GM12878 (cell line): Measurements from ENCODE around the gene CKS2. TPM values are rescaled to one million over a fixed set of nuclear protein-coding genes. Genes with fewer than 3 reads are reported as not detected.

ENCODE experiments used
- ATAC-seq: fragments of 200-7000 bp; cut with Tn5 transposase; 3 replicates; pipeline ENCODE4 v1.9.1; 2020; ENCODE audit warnings: mild to moderate bottlenecking, moderate library complexity
- BruUV-seq: library from RNA; stranded (reverse); fragments of 400-500 nt; replicated peaks from 2 replicates; lab custom pipeline; 2021; lab: Mats Ljungman, UMichigan
- CTCF ChIA-PET: fragments of 300-600 bp; sonication (Branson Sonifier 250); formaldehyde crosslinking; extraction: SDS; loops from one replicate; lab custom pipeline; 2021; ENCODE audit warnings: inconsistent platforms; lab: Yijun Ruan, JAX
- POLR2A ChIA-PET: fragments of 350-600 bp; formaldehyde crosslinking; extraction: SDS; loops from one replicate; lab custom pipeline; 2021; ENCODE audit warnings: inconsistent platforms; lab: Charles Lee
- RAD21 ChIA-PET: fragments of 300-600 bp; sonication (Branson Sonifier 250); formaldehyde crosslinking; loops from one replicate; lab custom pipeline; 2023; ENCODE audit warnings: antibody characterized with exemption; ENCODE audit not compliant: unreplicated experiment; lab: Charles Lee
- SMC1A ChIA-PET: fragments of 300-600 bp; sonication (Branson Sonifier 250); formaldehyde crosslinking; loops from one replicate; lab custom pipeline; 2023; ENCODE audit not compliant: unreplicated experiment, uncharacterized antibody; lab: Charles Lee
- DNase-seq: peaks from one replicate; pipeline ENCODE4 v3.0.0-alpha.2; 2011; ENCODE audit warnings: low read depth, low spot score
- FAIRE-seq: peaks from 3 replicates; lab custom pipeline; 2011; peaks lifted over from hg19 to GRCh38; lab: Jason Lieb, UNC
- H2AFZ ChIP-seq: 2 replicates; pipeline ENCODE4 v1.6.0; 2011; ENCODE audit warnings: low read depth, low read length, control low read depth; ENCODE audit not compliant: control insufficient read depth
- H3K27ac ChIP-seq: 2 replicates; pipeline ENCODE4 v1.5.1; 2011; ENCODE audit warnings: control low read depth; ENCODE audit not compliant: control insufficient read depth, insufficient read depth
- H3K27me3 ChIP-seq, 2 experiments: replicated peaks in 1 of 2; 2 replicates each; pipeline versions ENCODE4 v1.6.0 to v1.6.1; 2011; ENCODE audit warnings: low read length in 1 of 2; ENCODE audit not compliant: control insufficient read depth in 2 of 2, insufficient read depth in 2 of 2
- H3K36me3 ChIP-seq, 2 experiments: 2 replicates each; pipeline ENCODE4 v1.5.1; 2011; ENCODE audit warnings: low read length in 1 of 2; ENCODE audit not compliant: control insufficient read depth in 2 of 2, insufficient read depth in 2 of 2
- H3K4me1 ChIP-seq: 2 replicates; pipeline ENCODE4 v1.6.1; 2011; ENCODE audit warnings: mild to moderate bottlenecking, low read length, moderate library complexity, mixed read lengths; ENCODE audit not compliant: control insufficient read depth, insufficient read depth
- H3K4me2 ChIP-seq: 2 replicates; pipeline ENCODE4 v1.6.0; 2011; ENCODE audit warnings: control low read depth; ENCODE audit not compliant: control insufficient read depth, insufficient read depth
- H3K4me3 ChIP-seq: fragments of 200-600 bp; sonication (generic); 2 replicates; pipeline ENCODE4 v1.5.1; 2016
- H3K79me2 ChIP-seq: 2 replicates; pipeline ENCODE4 v1.6.0; 2011; ENCODE audit warnings: low read length; ENCODE audit not compliant: control insufficient read depth, insufficient read depth
- H3K9ac ChIP-seq: 2 replicates; pipeline ENCODE4 v1.8.0; 2011; ENCODE audit warnings: low read length, control low read depth, mixed read lengths; ENCODE audit not compliant: control insufficient read depth, insufficient read depth
- H3K9me3 ChIP-seq: replicated peaks from 3 replicates; pipeline ENCODE4 v1.5.1; 2011; ENCODE audit warnings: mild to moderate bottlenecking, low read length; ENCODE audit not compliant: control insufficient read depth, insufficient read depth
- H4K20me1 ChIP-seq: 2 replicates; pipeline ENCODE4 v1.6.0; 2011; ENCODE audit not compliant: control insufficient read depth, insufficient read depth
- CEBPB ChIP-seq, 2 experiments: fragments of 150-350 bp in 1 of 2; IDR thresholded peaks; 2 replicates each; pipeline ENCODE4 v1.6.1; 2012 to 2014; ENCODE audit warnings: low read depth in 2 of 2, low read length in 2 of 2, borderline replicate concordance in 1 of 2, inconsistent platforms in 1 of 2
- FOS ChIP-seq: IDR thresholded peaks from 3 replicates; pipeline ENCODE4 v1.6.1; 2011; ENCODE audit warnings: borderline replicate concordance; ENCODE audit not compliant: insufficient read length; ENCODE audit errors: extremely low read depth
- IKZF1 ChIP-seq: fragments of 450-650 bp; conservative IDR thresholded peaks from 2 replicates; pipeline ENCODE4 v1.6.1; 2017; ENCODE audit warnings: antibody characterized with exemption, mild to moderate bottlenecking
- KAT2A ChIP-seq: conservative IDR thresholded peaks from 2 replicates; pipeline ENCODE4 v1.6.1; 2011; ENCODE audit warnings: low read depth, low read length; ENCODE audit not compliant: control insufficient read depth
- KDM1A ChIP-seq: fragments of 200-600 bp; sonication (generic); IDR thresholded peaks from 2 replicates; pipeline ENCODE4 v1.6.1; 2016; ENCODE audit warnings: borderline replicate concordance
- MEF2A ChIP-seq: IDR thresholded peaks from 2 replicates; pipeline ENCODE4 v1.6.1; 2011; ENCODE audit warnings: low read depth, mild to moderate bottlenecking, low read length, moderate library complexity; ENCODE audit not compliant: insufficient read depth
- RELB ChIP-seq: fragments of 450-650 bp; IDR thresholded peaks from 2 replicates; pipeline ENCODE4 v1.6.1; 2017; ENCODE audit warnings: low read depth, mild to moderate bottlenecking, moderate library complexity
- SMARCA5 ChIP-seq: fragments of 450-650 bp; IDR thresholded peaks from 2 replicates; pipeline ENCODE4 v1.6.1; 2017; ENCODE audit warnings: mild to moderate bottlenecking
- ZNF274 ChIP-seq: IDR thresholded peaks from one replicate; pipeline ENCODE4 v1.8.0; 2011; ENCODE audit not compliant: insufficient read length, insufficient read depth
- ZNF384 ChIP-seq: IDR thresholded peaks from 2 replicates; pipeline ENCODE4 v1.6.1; 2012; ENCODE audit warnings: low read depth, mild to moderate bottlenecking, low read length, improper control_type of control experiment, borderline replicate concordance
- WGBS: methylation state at CpG from one replicate; pipeline ENCODE4 v1.1.6; 2016; ENCODE audit warnings: low lambda C conversion rate; ENCODE audit not compliant: insufficient replicate concordance, insufficient coverage; ENCODE audit errors: missing lambda C conversion rate; 5-methylcytosine and 5-hydroxymethylcytosine counted together
- in situ Hi-C: fragments of 300-500 bp; cut with MboI; formaldehyde crosslinking; loops from 9 replicates; pipeline ENCODE4 v1.14.3; 2018; ENCODE audit warnings: mixed read lengths
- intact Hi-C: fragments of 100-400 bp; cut with micrococcal nuclease; formaldehyde crosslinking; loops from one replicate; pipeline ENCODE4 v1.14.2; 2022; ENCODE audit not compliant: unreplicated experiment
- polyA plus RNA-seq, 11 experiments: library from polyadenylated mRNA; depleted of rRNA in 4 of 11; unstranded in 6 of 11; stranded (reverse) in 5 of 11; fragments of >200 nt; fragmentation: Nextera tagmentation in 4 of 11; fragmentation: Illumina TruSeq in 1 of 11; extraction: Ambion mirVana in 4 of 11; extraction: Trizol in 1 of 11; gene quantifications; 1 replicate in 1 of 11; 2 replicates in 10 of 11; pipeline versions ENCODE4 v1.2.1 to v1.2.3, GENCODE V29; 2011 to 2016; ENCODE audit warnings: inconsistent platforms in 2 of 11, missing spikeins in 2 of 11, low read depth in 1 of 11
- total RNA-seq, 4 experiments: library from RNA; depleted of rRNA in 3 of 4; stranded (reverse); fragments of >200 nt in 3 of 4; fragmentation: Illumina TruSeq in 1 of 4; extraction: Trizol in 1 of 4; gene quantifications; 2 replicates each; pipeline versions ENCODE4 v1.2.1 to v1.2.3, GENCODE V29; 2013 to 2021

CKS2 gene
- total and polyA plus RNA-seq, 10 of the 15 experiments (the other 5 are each of a cell fraction or from before 2014, with no cell fraction given), result 172 to 1,251 (median 503) TPM

- BruUV-seq, result no TSS peak
- RAD21 ChIA-PET, result interaction anchor here (1.5 kb wide), 1 partner anchor 221 kb away, joined by 3 read pairs; no protein-coding TSS in a partner anchor
Observed at GRCh38 chr9:89328064-89328463, 17.1 kb downstream of the CKS2 start.

More at GRCh38 chr9:89328064-89328463, 17.1 kb downstream of the CKS2 start:
- Histone ChIP-seq H3K27ac (no peak overlapping the region), H4K20me1 (no peaks in the 10 kb centered on the region), H3K9ac (no peak overlapping the region), H3K4me3 (no peak overlapping the region), H3K79me2 (peaks cover 7% of the 10 kb centered on the region), H3K4me1 (no peaks in the 10 kb centered on the region), H3K36me3 (peaks cover 3 to 29% of the 10 kb centered on the region in 2 experiments; a peak in 3 of 4 replicates), H3K9me3 (no peaks in the 10 kb centered on the region), H3K27me3 (no peaks in the 10 kb centered on the region), H3K4me2 (no peak overlapping the region), H2AFZ (no peak overlapping the region)
- intact Hi-C loops (no loop called here), in situ Hi-C loops (no loop called here)
- TF ChIP-seq ZNF384 (no peak), CEBPB (IDR thresholded peaks at IDR 0.05; ENCODE audit: borderline replicate concordance in 1 of 2, low read depth in 2 of 2, low read length in 2 of 2) (no peak), KAT2A (no peak), IKZF1 (no peak), KDM1A (no peak), MEF2A (no peak), FOS (no peak), SMARCA5 (no peak), RELB (no peak), ZNF274 (no peak)
- FAIRE-seq (no peak), ATAC-seq (no peak), DNase-seq (no peak)
- ChIA-PET CTCF (no interaction called here), POLR2A (no interaction called here), SMC1A (interaction anchor here (1.1 to 4.8 kb wide), 2 partner anchors 12 to 14 kb away, joined by 4 to 20 read pairs; no protein-coding TSS in a partner anchor)
- WGBS, result 86% methylated on average over 8 of the region's 8 CpGs
